Measurements from ENCODE around the gene LMOD1.

GRCh38 chr1:201850053-201850397 lies 96.3 kb downstream of the LMOD1 start:
- TF ChIP-seq, protein P1, sequence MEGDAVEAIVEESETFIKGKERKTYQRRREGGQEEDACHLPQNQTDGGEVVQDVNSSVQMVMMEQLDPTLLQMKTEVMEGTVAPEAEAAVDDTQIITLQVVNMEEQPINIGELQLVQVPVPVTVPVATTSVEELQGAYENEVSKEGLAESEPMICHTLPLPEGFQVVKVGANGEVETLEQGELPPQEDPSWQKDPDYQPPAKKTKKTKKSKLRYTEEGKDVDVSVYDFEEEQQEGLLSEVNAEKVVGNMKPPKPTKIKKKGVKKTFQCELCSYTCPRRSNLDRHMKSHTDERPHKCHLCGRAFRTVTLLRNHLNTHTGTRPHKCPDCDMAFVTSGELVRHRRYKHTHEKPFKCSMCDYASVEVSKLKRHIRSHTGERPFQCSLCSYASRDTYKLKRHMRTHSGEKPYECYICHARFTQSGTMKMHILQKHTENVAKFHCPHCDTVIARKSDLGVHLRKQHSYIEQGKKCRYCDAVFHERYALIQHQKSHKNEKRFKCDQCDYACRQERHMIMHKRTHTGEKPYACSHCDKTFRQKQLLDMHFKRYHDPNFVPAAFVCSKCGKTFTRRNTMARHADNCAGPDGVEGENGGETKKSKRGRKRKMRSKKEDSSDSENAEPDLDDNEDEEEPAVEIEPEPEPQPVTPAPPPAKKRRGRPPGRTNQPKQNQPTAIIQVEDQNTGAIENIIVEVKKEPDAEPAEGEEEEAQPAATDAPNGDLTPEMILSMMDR (IDR thresholded peaks at IDR 0.05; ENCODE audit: borderline replicate concordance, extremely low read depth, low read length, poor library complexity, severe bottlenecking), result no peak
- TF ChIP-seq EZH2 (IDR thresholded peaks at IDR 0.05; ENCODE audit: borderline replicate concordance, low read depth, low read length, severe bottlenecking), result no peak

Measured in DND-41 (cell line).